GM12873 (cell line): Measurements from ENCODE around the gene MPHOSPH9.

Experiments used
- TF ChIP-seq, protein P1 (sequence below): IDR thresholded peaks from 2 replicates; pipeline ENCODE4 v1.5.1; 2012; ENCODE audit warnings: low read depth, mild to moderate bottlenecking, moderate library complexity, low read length, control low read depth; ENCODE audit not compliant: insufficient read depth; ENCODE audit errors: missing control alignments

Gene MPHOSPH9

DNA sequence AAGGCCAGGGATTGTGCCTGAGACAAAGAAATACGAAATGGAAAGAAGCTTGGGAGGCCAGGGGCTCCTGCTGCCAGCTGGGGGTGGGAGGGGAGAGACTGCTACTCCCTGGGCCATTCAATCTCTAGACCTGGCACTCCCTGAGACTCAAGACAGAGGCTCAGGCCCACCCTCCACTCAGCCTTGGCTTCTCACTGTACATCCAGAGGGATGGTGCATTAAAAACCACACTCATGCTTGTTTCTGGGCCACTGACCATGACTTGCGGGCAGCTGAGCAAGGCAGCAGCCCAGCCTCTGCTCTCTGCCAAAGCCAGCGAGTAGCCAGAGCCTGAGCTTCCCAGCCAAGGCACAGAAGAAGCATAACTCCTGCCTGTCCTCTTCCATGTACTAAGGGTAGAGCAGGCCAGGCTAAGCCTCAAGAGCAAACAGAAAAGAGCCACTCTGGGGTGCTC lies 123.6 kb downstream of the MPHOSPH9 start:
- TF ChIP-seq, protein P1, sequence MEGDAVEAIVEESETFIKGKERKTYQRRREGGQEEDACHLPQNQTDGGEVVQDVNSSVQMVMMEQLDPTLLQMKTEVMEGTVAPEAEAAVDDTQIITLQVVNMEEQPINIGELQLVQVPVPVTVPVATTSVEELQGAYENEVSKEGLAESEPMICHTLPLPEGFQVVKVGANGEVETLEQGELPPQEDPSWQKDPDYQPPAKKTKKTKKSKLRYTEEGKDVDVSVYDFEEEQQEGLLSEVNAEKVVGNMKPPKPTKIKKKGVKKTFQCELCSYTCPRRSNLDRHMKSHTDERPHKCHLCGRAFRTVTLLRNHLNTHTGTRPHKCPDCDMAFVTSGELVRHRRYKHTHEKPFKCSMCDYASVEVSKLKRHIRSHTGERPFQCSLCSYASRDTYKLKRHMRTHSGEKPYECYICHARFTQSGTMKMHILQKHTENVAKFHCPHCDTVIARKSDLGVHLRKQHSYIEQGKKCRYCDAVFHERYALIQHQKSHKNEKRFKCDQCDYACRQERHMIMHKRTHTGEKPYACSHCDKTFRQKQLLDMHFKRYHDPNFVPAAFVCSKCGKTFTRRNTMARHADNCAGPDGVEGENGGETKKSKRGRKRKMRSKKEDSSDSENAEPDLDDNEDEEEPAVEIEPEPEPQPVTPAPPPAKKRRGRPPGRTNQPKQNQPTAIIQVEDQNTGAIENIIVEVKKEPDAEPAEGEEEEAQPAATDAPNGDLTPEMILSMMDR, result no peak

DNA sequence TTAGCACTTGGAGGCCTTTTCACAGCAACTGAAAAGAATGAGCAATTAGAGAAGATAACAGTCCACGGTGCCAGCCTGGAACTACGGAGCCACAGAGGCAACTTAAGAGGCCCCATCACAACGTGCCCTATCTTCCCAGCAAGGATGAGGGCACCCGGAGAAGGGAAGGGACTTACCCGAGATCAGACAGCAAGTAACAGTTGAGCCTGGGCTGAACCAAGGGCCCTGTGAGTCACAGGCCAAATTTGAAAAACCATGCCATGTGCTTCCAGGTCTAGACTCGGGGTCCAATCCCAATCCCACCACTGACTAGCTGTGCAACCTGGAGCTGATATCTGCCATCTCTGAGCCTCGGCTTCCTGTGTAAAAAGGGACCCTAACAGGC lies 124.3 kb downstream of the MPHOSPH9 start:
- TF ChIP-seq, protein P1, result no peak

DNA sequence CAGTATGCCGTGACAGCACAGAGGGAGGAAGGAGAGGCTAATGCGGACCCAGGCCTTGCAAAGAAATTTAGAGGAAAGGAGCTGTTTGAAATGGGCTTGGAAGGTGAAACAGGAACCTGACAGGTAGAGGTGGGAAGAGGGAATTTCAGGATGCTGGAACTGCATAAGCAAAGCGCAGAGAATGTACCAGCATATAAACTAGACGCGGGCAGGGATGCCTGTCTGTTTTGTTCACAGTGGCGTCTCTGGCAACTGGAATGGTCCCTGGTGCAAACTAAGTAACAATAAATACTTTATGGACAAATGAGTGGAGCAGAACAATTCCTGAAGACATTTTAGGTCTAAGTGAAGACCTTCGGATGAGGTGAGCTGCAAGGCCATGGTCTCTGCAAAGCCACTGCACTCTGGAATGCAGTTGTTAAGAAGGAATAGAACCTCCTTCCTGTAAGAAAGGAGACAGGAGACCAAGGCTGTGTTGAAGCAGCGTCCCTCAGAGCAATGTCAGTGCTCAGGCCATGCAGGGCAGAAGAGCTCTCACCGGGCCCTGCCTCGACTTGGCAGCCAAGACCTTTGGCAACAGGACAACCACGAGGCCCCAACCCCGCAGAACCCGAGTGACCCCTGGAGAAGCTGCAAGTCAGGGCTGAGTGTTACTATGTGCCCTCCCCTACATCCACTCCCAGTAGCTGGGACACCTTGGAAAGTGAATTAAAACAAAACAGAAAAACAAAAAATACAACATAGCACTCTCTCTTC lies 124.8 kb downstream of the MPHOSPH9 start:
- TF ChIP-seq, protein P1, result no peak

DNA sequence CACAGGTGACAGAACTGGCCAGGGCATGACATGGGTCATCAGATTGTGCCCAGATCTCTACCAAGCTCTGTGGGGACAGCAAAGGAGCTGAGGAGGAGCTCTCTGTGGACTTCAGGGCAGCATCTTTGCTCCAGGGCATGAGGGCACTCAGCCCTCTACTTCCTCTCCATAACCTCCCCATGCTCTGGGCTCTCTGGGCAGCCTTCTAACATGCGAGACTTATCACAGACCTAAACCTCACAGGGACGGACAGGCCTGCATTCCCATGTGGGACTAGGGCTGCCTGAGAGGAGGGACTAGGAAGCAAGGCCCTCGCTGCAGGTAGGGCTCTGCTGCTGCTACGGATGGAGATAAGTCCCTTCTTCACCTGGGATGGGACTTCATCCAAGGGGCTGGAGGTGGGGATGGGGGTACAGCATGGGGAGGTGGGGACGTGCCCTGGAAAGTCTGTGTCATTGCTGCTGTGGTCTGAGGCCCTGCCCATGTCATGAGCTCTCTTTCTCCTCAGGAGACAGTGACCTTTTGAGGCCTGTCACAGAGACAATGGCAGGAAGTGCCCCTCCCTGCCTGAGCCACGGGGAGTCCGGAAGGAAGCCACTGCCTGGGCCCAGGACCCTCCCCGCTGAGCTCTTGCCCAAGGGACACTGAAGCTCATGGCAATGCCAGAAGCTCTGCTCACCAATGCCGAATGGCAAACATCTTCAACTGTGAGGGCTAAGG lies 126.1 kb downstream of the MPHOSPH9 start:
- TF ChIP-seq, protein P1, result no peak

DNA sequence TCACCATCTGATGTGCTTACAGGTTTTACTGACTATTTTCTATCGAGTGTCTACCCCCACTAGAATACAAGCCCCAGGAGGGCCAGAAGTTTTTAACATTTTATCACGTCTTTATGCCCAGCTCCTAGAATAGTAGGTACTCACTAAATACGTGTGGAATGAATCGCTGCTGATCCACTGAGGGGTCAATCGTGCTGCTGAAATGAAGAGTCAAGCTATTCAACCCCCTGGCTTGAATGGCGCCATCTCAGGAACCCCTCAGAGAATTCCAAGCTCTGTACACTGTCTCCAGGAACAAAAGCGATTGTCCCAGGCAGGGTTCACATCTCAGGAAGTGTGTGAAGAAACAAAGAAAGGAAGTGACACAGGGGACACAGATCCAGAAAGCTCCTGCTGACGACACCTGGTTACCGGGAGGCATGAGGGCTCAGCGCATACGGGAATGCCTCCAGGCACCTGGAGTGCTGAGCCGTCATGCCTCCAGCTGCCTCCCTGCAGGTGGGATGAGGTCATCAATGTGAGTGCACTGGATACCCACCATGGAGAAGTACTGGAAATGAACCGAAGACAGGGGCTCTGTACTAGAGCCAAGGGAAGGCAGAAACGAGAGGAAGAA lies 127.6 kb downstream of the MPHOSPH9 start:
- TF ChIP-seq, protein P1, result no peak

DNA sequence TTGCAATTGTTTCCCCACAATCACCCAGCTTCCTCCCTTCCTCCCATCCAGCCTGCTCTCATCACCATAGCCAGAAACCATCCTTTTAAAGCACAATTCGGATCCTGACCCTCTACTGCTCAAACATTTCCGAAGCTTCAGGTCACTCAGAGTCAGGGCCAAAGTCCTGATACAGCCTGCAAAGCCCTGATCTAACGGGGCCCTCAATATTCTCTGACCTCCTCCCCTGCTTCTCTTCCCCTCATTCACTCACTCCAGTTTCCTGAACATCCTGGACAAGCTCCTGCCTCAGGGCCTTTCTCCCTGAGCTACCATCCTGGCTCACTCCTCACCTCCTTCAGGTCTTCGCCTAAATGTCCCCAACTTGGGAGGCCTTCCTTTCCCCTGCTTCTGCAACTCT lies 128.1 kb downstream of the MPHOSPH9 start:
- TF ChIP-seq, protein P1, result no peak
